GM21515 (cell line): ENCODE results near the gene TFF3.

Experiments
- ATAC-seq: cut with Tn5 transposase; IDR thresholded peaks from one replicate; pipeline ENCODE4 v1.9.1; 2021; ENCODE audit not compliant: unreplicated experiment

The TFF3 gene, protein sequence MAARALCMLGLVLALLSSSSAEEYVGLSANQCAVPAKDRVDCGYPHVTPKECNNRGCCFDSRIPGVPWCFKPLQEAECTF

GRCh38 chr21:42315296-42315891 is at the start of gene TFF3:
TSS of gene TFF3 (minus strand) at chr21:42315409. CDS start at chr21:42315374, 35 bp downstream.
- ATAC-seq, result no peak

DNA sequence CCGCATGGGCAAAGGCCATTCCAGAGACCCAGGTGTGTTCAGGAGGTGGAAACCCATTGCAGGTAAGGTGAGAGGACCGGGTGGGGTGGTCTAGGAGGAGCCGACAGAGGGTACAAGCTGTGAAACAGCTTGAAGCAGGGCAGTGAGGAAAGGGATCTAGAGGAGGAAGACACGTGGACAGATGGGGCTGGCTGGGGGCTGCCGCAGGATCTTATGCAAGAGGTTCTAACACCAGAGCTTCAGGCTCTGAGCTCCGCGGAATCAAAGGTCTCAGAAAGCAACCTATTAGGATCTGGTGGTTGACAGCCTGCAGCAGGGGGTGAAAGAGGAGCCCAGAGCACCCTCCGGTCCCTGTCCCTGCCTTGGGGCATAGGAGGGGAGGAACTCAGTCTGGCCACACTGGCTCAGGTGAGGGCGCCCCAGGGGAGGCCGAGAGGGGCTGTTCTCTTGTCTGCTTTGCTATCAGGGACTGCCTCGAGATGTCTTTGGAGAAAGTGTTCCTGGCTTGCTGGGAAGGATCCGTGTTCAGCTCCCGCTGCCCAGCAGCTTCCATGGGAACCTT is 49.2 kb upstream of the TFF3 start:
- ATAC-seq, result no peak

- no peak for ATAC-seq
Measured at GRCh38 chr21:42363312-42363711, 48.1 kb upstream of the TFF3 start.

GRCh38 chr21:42362700-42363099 is 47.5 kb upstream of the TFF3 start:
- no peak for ATAC-seq

DNA sequence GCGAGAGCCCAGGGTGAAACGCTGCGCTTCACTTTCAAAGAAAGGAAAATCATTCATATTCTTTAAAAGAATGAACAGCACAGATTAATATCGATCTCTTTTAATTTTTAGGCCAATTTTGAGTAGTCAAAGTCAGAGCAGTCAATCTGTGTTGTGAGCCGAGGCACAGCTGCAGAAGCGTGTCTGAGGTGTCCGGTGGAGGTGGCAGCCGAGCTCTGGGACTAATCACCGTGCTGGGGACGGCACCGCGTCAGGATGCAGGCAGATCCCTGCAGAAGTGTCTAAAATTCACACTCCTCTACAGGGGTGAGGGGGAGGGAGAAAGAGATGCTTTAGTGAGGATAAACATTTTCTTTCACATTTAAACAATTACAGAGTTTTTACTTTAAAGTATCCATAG is 47.0 kb upstream of the TFF3 start:
- no peak for ATAC-seq

DNA sequence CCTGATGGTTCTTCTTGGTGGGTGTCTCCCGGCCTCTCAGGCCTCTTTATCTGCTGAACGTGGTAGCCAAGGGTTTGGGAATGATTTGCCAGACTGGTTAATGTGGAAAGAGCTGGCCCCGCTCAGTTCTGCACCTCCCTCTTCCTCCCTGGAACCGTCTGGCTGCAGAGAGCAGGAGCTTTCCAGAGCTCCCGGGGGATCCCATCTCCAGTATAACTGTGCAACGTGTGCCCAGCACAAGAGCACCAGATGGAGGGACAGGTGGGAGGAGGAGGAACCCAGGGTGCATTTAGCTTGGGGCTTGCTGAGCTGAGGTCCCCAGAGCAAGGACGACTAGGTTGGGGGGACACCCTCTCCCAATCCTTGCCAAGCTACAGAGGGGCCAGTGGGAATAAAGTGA is 46.1 kb upstream of the TFF3 start:
- ATAC-seq, result no peak

GRCh38 chr21:42360317-42360716 is 45.1 kb upstream of the TFF3 start:
- ATAC-seq, result no peak

DNA sequence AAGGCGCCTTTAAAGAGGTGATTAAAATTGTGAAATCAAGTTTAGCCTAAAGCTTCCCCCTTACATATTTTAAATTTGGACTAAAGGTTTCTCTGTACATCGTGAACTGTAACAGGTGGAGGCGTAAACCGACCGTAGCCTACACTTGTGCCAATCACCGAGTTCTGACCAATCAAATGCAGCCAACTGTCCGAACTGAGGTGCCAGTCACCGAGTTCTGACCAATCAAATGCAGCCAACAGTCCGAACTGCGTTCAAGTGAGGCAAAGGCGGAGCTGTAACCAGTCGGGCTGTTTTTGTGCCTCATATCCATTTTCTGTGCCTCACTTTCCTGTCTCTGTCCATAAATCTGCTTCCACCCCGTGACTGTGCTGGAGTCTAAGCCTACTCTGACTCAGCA is 43.7 kb upstream of the TFF3 start:
- ATAC-seq, result no peak

GRCh38 chr21:42358261-42358660 is 43.1 kb upstream of the TFF3 start:
- no peak for ATAC-seq

- no peak for ATAC-seq
Measured at GRCh38 chr21:42357307-42357706, 42.1 kb upstream of the TFF3 start.

- ATAC-seq, result no peak
Measured at GRCh38 chr21:42356650-42357049, 41.4 kb upstream of the TFF3 start.

GRCh38 chr21:42356046-42356445 is 40.8 kb upstream of the TFF3 start:
- no peak for ATAC-seq

GRCh38 chr21:42353623-42354022 is 38.4 kb upstream of the TFF3 start:
- no peak for ATAC-seq

GRCh38 chr21:42352441-42353095 is 37.4 kb upstream of the TFF3 start:
- no peak for ATAC-seq

- no peak for ATAC-seq
Measured at GRCh38 chr21:42351626-42352440, 36.6 kb upstream of the TFF3 start.

DNA sequence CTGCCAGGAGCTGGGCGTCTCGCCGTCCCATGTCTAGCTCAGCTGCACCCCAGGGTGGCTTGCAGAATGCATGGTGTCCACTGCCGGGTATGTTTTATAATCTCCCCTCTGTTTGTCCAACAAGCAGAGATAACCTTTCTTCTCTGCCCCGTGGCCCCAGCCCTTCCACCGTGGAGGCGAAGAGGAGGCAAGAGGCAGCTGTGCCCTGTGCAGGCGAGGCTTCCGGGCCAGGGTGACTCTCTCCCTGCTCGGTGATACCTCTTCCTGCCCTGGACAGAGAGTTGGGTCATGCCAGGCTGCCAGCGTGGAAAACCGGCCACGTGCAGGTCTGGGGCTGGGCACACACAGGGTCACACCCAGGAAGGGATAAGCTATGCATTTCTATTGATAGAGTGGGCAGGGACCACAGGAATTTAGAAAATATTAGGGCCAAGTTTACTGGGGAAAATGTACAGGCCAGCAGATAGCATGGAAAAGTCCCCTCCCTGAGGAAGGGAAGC is 35.8 kb upstream of the TFF3 start, which contains the start of gene TFF2:
TSS of gene TFF2 (minus strand) at position 68 of the 500 bp plus-strand sequence. CDS start at position 31, 37 bp downstream.
- no peak for ATAC-seq

DNA sequence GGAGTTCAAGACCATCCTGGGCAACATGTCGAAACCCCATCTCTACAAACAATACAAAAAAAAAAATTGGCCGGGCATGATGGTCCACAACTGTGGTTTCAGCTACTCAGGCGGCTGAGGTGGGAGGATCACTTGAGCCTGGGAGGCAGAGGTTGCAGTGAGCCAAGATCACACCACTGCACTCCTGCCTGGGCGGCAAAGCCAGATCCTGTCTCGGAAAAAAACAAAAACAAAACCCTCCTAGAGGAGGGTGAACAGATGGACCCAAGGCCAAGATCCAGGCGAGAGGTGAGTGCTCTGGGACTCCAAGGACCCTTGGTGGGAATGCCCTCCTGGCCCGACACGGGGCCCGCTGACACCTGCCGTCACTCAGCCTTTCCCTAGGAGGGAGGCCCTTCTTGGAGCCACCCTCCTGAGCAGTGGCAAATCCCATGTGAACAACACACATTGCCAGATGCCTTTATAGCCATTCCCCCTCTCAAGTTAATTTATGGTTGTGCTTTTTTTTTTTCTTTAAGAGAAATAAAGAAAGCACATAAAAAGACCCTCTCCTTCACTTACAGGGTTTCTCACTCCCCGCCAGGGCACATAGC is 35.2 kb upstream of the TFF3 start:
- no peak for ATAC-seq

- ATAC-seq, result no peak
Measured at GRCh38 chr21:42349420-42350317, 34.5 kb upstream of the TFF3 start.

DNA sequence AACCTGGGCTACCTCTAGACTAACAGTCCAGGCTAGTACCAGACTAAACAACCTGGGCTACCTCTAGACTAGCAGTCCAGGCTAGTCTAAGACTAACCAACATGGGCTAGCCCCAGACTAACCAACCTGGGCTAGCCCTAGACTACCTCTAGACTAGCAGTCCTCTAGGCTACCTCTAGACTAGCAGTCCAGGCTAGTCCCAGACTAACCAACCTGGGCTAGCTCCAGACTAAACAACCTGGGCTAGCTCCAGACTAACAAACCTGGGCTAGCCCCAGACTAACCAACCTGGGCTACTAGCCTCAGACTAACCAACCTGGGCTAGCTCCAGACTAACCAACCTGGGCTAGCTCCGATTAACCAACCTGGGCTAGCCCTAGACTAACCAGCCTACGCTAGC is 33.6 kb upstream of the TFF3 start:
- ATAC-seq, result no peak
